HG03432 (cell line): ENCODE results near the gene COMMD7.

Experiments used
- ATAC-seq: cut with Tn5 transposase; IDR thresholded peaks from one replicate; pipeline ENCODE4 v1.9.1; 2021; ENCODE audit warnings: mild to moderate bottlenecking, moderate library complexity; ENCODE audit not compliant: unreplicated experiment

Gene COMMD7

DNA sequence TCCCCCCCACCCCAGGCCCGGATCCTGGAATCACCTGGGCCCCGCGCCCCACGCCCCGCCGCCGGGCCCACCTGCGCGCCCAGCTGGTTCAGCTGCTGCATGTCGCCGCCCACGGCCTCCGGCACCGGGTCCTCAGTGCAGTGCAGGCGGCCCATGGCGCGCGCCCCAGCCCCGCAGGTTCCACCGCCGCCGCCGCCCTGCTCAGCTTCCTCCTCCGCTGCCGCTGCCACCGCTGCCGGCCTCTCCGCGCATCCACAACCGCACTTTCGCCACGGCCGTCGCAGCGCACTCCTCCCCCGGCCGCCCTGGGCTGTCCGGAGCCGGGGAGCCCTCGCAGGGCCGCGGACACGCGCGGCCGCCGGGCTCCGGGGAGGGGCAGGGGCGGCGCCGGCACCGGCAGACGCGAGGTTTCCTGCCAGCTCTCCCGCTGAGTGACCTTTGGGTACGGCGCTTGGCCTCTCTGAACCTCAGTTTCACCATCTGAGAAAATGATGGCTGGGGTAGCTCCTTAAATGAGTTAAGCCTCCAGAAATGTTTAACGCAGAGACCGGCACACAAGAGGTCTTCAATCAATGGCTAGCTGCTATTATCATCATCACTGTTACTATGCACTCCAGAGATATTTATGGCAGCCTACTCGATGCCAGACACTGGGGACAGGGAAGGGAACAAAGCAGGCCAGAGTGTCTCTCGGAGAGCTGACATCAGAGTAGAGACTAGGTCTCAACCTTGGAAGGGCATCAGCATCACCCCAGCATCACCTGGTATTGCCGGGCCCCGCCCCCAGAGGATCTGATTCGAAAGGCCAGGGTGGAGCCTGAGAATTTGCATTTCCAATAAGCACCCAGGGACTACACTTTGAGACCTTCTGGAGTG, at the start of gene COMMD7:
Gene COMMD7, minus strand, starts transcription at position 231 of the 876 bp plus-strand sequence. Its CDS starts 76 bp downstream, at position 155.
- peak; percentile 68 for ATAC-seq

GRCh38 chr20:32792731-32793458, 49.6 kb upstream of the COMMD7 start:
- no peak for ATAC-seq

- peak; percentile 91 for ATAC-seq
Observed at GRCh38 chr20:32792316-32792715, 49.0 kb upstream of the COMMD7 start.

DNA sequence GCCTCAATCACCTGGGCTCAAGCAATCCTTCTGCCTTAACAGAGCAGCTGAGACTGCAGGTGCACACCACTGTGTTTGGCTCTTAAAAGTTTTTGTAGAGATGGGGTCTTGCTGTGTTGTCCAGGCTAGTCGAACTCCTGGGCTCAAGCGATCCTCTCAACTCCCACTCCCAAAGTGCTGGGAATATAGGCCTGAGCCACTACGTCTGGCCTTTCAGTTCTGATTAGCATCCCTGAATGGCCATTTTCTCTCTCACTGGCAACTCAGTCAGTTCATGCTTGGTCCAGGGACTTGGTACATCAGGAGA, 47.4 kb upstream of the COMMD7 start:
- ATAC-seq: no peak

DNA sequence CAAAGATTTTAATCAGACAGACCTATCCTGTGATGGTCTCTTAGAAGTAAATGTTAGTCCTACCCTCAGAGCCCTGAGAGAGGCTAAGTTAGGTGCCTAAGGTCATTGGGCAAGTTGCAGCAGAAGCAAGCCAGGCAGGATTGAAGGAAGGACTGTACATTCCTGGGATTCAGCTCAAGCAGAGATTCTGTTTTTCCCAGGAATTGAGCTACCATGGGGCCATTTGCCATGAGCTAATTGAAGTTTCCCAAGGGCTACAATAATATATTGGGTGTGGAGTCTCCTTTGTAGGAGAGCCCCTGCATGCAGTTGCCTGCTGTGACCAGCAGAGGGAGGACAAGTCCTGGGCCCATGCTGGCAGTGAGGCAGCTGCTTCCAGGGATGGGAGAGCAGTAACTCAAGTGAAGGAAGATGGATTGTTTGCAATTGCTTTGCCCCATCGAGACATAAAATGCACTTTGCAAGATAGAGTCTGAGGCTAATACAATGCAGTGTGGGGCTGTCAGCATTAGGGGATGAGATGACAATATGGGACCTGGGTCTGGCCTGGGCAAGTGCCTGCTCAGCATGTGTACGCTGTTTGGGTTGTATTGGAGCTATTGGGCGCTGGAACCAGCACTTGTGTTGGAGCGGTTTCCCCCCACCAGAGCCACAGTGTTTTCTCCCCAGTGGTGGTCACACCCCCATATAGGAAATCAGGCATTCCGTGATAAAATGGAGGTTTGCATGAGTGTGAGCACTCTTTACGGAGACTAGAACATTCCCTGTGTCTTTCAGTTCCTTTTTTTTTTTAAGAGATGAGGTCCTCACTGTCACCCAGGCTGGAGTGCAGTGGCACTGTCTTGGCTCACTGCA, 46.9 kb upstream of the COMMD7 start:
- peak; percentile 41 for ATAC-seq

GRCh38 chr20:32787168-32787567, 43.9 kb upstream of the COMMD7 start:
- no peak for ATAC-seq

GRCh38 chr20:32786059-32786760, 42.9 kb upstream of the COMMD7 start:
- ATAC-seq: no peak

DNA sequence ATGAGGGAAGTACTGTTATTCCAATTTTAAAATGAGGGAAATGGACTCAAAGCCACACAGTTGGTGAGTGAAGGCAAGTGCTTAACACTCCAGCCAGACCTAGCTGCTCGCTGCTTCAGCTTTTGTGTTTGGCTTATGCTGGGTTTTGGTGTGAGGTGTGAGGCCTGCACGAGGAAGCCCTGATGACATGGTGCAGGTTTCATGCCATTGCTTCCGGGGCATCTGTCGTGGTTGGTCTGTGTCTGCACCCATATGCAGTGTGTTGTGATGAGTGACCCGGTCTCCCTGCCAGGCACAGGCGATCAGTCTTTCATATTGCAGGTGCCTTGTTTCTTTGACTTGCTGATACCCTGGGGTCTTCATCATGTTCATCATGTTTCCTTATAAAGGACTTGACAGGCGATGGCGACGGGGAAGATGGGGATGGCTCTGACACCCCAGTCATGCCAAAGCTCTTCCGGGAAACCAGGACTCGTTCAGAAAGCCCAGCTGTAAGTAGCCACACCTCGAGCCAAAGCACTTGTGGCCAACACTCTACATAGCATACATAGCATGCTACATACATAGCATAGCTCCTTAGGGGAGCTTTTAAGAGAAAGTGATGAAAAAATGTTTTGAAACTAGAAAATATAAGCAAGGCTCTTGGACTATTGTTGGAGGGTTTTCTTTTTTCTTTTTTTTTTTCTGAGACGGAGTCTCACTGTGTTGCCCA, 41.3 kb upstream of the COMMD7 start:
- no peak for ATAC-seq

- no peak for ATAC-seq
Observed at GRCh38 chr20:32780749-32781655, 37.7 kb upstream of the COMMD7 start.

DNA sequence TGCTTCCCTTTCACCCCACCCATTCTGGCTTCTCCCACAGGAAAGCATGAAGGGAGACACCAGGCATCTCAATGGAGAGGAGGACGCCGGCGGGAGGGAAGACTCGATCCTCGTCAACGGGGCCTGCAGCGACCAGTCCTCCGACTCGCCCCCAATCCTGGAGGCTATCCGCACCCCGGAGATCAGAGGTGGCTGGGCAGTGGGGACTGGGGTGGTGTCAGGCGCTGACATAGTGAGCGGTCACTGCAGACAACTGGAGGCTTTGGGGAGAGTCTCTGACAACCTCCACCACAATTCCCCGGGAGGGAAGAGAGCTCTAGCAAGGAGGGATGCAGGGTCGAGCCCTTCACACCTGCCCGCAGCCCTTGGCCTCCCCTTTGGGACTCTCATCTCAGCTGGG, 37.0 kb upstream of the COMMD7 start:
- no peak for ATAC-seq

GRCh38 chr20:32779500-32780211, 36.4 kb upstream of the COMMD7 start:
- ATAC-seq: no peak

DNA sequence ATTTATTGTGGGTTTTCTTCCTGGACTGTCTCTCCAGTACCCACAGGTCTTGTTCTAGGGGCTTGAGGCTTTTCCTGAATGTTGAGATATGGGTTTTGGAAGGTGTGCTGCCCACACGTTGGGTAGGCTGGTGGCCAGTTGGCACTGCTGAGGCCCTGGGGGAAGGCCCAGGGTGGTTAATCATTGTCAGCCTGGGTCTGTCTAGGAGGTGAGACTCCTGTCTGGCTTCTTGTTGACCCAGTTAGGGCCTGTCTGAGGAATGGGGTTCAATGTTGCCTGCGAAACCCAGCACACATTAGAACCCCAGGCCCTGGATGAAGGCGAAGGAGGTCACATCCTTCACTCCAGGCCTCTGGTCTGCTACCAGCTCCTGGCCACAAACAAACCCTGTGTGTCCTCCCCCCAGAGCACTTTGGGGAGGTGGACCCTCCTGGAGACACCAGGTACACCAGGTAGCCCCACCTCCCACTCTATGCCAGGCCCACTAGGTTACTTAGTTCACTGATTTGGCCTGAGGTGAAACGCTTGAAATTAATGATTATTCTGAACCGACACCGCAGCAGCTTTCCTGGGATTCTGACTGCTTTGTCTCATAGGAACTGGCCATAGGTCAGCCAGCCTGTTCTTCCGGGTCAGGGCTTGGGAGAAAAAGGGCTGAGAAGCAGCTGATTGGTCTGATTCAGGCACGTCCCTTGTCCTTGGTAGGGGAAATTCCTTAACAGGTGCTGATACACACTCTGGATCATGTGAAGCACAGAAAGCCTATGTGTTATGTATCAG, 34.1 kb upstream of the COMMD7 start:
- no peak for ATAC-seq

DNA sequence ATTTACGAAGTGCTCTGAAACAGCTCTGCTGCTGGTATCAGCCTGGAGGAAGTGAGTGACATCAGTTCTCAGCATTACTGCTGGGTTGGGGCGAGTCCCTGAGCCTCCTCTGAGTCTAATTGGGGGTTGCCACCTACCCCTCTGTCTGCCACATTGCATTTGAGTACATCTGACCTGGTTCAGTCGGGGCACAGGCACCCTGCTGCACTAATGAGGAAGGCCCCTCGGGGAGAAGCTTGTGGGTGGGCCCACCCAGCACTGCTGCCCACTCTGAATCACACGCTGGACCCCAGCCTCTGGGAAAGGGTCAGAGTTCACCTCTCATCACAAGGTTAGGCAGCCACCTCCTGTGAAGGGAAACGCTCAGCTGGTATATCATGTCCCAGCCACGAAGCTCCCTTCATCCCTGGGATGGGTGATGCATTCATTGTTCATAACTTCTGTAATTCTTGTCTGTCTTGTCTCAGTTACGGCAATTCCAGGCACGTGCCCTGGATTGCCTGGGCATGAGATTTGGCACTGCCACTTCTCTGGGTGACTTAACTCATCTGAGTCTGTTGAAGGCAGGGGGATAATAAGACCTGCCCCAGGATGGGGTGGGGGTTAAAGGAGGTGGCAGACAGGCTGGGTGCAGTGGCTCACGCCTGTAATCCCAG, 32.2 kb upstream of the COMMD7 start:
- no peak for ATAC-seq

DNA sequence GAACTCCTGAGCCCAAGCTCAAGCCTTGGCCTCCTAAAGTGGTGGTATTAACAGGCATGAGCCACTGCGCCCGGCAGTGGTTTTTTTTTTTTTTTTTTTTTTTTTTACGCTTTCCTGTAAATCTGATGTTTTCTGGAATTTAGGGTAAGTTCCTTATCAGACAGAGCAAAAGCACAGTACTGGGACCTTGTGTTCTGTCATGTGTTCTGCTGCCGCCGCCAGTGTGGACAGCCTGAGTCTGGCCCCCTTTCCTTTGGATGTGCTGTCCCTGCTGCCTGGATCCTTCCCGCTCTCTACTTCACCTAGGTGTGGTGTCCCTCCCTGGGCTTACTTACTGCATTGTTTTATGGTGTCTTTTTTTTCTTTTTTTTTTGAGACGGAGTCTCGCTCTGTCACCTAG, 30.6 kb upstream of the COMMD7 start:
- ATAC-seq: no peak

DNA sequence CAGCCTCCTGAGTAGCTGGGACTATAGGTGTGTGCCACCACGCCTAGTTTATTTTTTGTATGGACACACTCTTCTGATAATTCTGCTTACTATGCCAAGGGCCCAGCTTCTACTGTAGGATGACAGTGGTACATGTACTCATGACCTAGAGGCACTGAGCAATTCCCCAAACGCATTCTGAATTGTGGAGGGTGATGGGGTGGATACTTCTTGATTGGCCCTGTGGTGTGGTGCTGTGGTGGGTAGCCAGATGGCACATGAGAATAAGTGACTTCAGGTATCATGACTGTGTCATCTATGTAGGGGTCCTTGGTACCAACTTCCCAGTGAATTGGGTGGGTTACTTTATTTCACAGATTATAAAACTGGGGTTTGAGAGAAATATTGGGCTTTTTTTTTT, 30.0 kb upstream of the COMMD7 start:
- no peak for ATAC-seq

- no peak for ATAC-seq
Observed at GRCh38 chr20:32772046-32772445, 28.8 kb upstream of the COMMD7 start.
